Stomach (tissue), 4 donors: ENCODE results near the gene RAMACL.

ENCODE experiments used
- CTCF ChIP-seq, 7 experiments: fragments of 450-650 bp in 4 of 7; fragments of 200-600 bp in 3 of 7; sonication (generic) in 3 of 7; IDR thresholded peaks; one replicate each; pipeline ENCODE4 v1.5.1; 2016 to 2019; ENCODE audit warnings: antibody characterized with exemption in 7 of 7, control low read depth in 2 of 7, mild to moderate bottlenecking in 1 of 7
- EP300 ChIP-seq: sonication (generic); formaldehyde crosslinking; IDR thresholded peaks from one replicate; pipeline ENCODE4 v1.6.1; 2017; ENCODE audit warnings: antibody characterized with exemption
- POLR2A ChIP-seq, 4 donors: fragments of 450-650 bp; IDR thresholded peaks; one replicate each; pipeline ENCODE4 v1.6.1; 2016; ENCODE audit warnings: antibody characterized with exemption in 4 of 4, control low read depth in 2 of 4, mild to moderate bottlenecking in 1 of 4, moderate library complexity in 1 of 4
- POLR2AphosphoS5 ChIP-seq, 3 donors: sonication (generic); formaldehyde crosslinking; IDR thresholded peaks; one replicate each; pipeline ENCODE4 v1.6.1; 2016; ENCODE audit warnings: antibody characterized with exemption in 3 of 3

DNA sequence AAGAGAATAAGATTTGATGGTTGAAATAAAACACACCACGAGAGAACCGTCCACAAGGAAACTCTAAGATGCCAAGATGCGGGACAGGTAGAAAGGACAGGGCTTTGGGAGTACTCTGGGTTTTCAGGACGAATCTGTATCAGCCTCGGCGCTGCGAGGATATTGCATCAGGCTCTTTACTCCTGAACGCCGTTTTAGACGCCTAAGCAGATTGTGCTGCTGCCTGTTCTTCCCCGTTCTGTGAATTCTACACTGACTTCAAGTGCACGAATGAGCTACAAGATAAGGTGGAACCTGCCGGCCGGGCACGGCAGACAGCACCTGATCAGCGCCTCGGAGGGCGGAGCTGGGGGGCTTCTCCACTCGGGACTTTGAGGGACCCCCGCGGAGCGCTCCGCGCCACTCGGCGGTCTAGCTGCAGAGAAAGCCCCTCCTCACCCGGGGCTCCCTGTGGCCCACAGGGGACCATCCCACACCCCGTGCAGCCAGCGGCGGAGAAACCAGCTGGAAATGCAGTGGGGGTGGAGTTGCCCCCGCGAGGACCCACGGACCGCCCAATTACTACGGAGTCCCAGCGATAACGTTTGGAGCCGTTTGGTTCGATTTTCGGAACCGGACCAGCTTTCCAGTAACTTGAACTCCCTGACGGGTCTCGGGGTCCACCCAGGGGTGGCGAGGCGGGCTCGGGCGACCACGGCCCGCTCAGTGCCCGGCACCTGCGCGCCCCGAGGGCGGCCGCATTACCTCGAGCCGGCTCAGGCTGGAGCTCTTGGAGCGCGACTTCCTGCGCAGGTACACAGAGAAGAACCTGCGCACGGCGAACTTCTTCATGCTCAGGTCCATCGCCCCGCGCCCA is 39.9 kb upstream of the RAMACL start:
- TF ChIP-seq CTCF (IDR thresholded peaks at IDR 0.05) (no peak), POLR2AphosphoS5 (IDR thresholded peaks at IDR 0.05) (peak in 1 of 3 donors; percentile 13), POLR2A (IDR thresholded peaks at IDR 0.05) (no peak), EP300 (no peak)
